H1 (cell line): ENCODE results near the gene ARHGAP18.

Experiments
- ATF3 ChIP-seq: IDR thresholded peaks from 2 replicates; pipeline ENCODE4 v1.6.1; 2011; ENCODE audit warnings: low read depth, mild to moderate bottlenecking, low read length; ENCODE audit not compliant: insufficient read depth
- BRCA1 ChIP-seq: IDR thresholded peaks from 2 replicates; pipeline ENCODE4 v1.6.1; 2012; ENCODE audit warnings: low read depth, low read length, improper control_type of control experiment
- EP300 ChIP-seq, 2 experiments: IDR thresholded peaks; 1 replicate in 1 of 2; 2 replicates in 1 of 2; pipeline ENCODE4 v1.6.1; 2011 to 2012; ENCODE audit warnings: low read depth in 2 of 2, low read length in 2 of 2, mild to moderate bottlenecking in 2 of 2, borderline replicate concordance in 1 of 2, inconsistent platforms in 1 of 2, moderate library complexity in 1 of 2
- EZH2 ChIP-seq: fragments of 200-600 bp; sonication (generic); IDR thresholded peaks from 2 replicates; pipeline ENCODE4 v1.7.1; 2012; ENCODE audit warnings: low read depth, mild to moderate bottlenecking, moderate library complexity, low read length, inconsistent platforms; ENCODE audit not compliant: severe bottlenecking
- GTF2F1 ChIP-seq: IDR thresholded peaks from 2 replicates; pipeline ENCODE4 v1.6.1; 2012; ENCODE audit warnings: low read depth, low read length, improper control_type of control experiment, borderline replicate concordance
- JUN ChIP-seq: IDR thresholded peaks from 2 replicates; pipeline ENCODE4 v1.6.1; 2011; ENCODE audit warnings: low read depth, mild to moderate bottlenecking, improper control_type of control experiment, low read length
- JUND ChIP-seq: IDR thresholded peaks from 2 replicates; pipeline ENCODE4 v1.6.1; 2011; ENCODE audit warnings: mild to moderate bottlenecking, improper control_type of control experiment, low read length
- RAD21 ChIP-seq, 2 experiments: IDR thresholded peaks in 1 of 2; conservative IDR thresholded peaks in 1 of 2; 2 replicates each; pipeline ENCODE4 v1.6.1; 2011; ENCODE audit warnings: low read depth in 2 of 2, low read length in 2 of 2, improper control_type of control experiment in 1 of 2, inconsistent platforms in 1 of 2, mild to moderate bottlenecking in 1 of 2, moderate library complexity in 1 of 2
- TBP ChIP-seq: IDR thresholded peaks from 2 replicates; pipeline ENCODE4 v1.6.1; 2011; ENCODE audit warnings: low read depth, low read length, improper control_type of control experiment
- TEAD4 ChIP-seq: IDR thresholded peaks from 2 replicates; pipeline ENCODE4 v1.6.1; 2012; ENCODE audit warnings: low read depth, low read length, inconsistent platforms, mixed read lengths
- YY1 ChIP-seq: IDR thresholded peaks from 2 replicates; pipeline ENCODE4 v1.6.1; 2011; ENCODE audit warnings: low read depth, mild to moderate bottlenecking, low read length
- ZNF274 ChIP-seq: IDR thresholded peaks from 2 replicates; pipeline ENCODE4 v1.7.0; 2012; ENCODE audit warnings: low read length, borderline replicate concordance; ENCODE audit errors: extremely low read depth
- TF ChIP-seq, protein P1 (sequence below), 3 experiments: IDR thresholded peaks; 1 replicate in 2 of 3; 2 replicates in 1 of 3; pipeline versions ENCODE4 v1.5.1 to v1.6.1; 2011; ENCODE audit warnings: low read length in 3 of 3, mild to moderate bottlenecking in 3 of 3, inconsistent platforms in 2 of 3, low read depth in 1 of 3, moderate library complexity in 1 of 3; ENCODE audit not compliant: insufficient read depth in 1 of 3; ENCODE audit errors: control extremely low read depth in 1 of 3

- TF ChIP-seq, protein P1, sequence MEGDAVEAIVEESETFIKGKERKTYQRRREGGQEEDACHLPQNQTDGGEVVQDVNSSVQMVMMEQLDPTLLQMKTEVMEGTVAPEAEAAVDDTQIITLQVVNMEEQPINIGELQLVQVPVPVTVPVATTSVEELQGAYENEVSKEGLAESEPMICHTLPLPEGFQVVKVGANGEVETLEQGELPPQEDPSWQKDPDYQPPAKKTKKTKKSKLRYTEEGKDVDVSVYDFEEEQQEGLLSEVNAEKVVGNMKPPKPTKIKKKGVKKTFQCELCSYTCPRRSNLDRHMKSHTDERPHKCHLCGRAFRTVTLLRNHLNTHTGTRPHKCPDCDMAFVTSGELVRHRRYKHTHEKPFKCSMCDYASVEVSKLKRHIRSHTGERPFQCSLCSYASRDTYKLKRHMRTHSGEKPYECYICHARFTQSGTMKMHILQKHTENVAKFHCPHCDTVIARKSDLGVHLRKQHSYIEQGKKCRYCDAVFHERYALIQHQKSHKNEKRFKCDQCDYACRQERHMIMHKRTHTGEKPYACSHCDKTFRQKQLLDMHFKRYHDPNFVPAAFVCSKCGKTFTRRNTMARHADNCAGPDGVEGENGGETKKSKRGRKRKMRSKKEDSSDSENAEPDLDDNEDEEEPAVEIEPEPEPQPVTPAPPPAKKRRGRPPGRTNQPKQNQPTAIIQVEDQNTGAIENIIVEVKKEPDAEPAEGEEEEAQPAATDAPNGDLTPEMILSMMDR (IDR thresholded peaks at IDR 0.05; ENCODE audit: control extremely low read depth in 1 of 3, insufficient read depth in 1 of 3, low read depth in 1 of 3, low read length in 3 of 3): no peak
- TF ChIP-seq ZNF274 (no peak), YY1 (no peak), RAD21 (IDR thresholded peaks at IDR 0.05 in 1 of 2, conservative IDR thresholded peaks at IDR 0.05 in 1 of 2; ENCODE audit: low read depth in 2 of 2, low read length in 2 of 2) (no peak), JUND (no peak), BRCA1 (no peak), JUN (no peak), TEAD4 (no peak), EZH2 (no peak), TBP (no peak), ATF3 (no peak), GTF2F1 (no peak), EP300 (IDR thresholded peaks at IDR 0.05; ENCODE audit: borderline replicate concordance in 1 of 2, low read depth in 2 of 2, low read length in 2 of 2) (no peak)
These were observed 3.9 kb upstream of the ARHGAP18 start for GRCh38 chr6:129713806-129714333.
